HCT116 (cell line): ENCODE results near the gene ZNF691. TPM values are rescaled to one million over a fixed set of nuclear protein-coding genes. Genes with fewer than 3 reads are reported as not detected.

Experiments
- ATAC-seq: fragments of 200-7000 bp; cut with Tn5 transposase; 2 replicates; pipeline ENCODE4 v1.9.1; 2020; ENCODE audit warnings: mild to moderate bottlenecking, moderate library complexity
- BruUV-seq: library from RNA; stranded (reverse); fragments of 400-500 nt; replicated peaks from 2 replicates; lab custom pipeline; 2021; lab: Mats Ljungman, UMichigan
- CTCF ChIA-PET: fragments of 300-600 bp; sonication (Branson Sonifier 250); formaldehyde crosslinking; loops from one replicate; lab custom pipeline; 2021; ENCODE audit warnings: antibody characterized with exemption; lab: Charles Lee
- POLR2A ChIA-PET: fragments of 300-600, 350-600 bp; sonication (Branson Sonifier 250); formaldehyde crosslinking; loops from one replicate; lab custom pipeline; 2021; ENCODE audit warnings: antibody characterized with exemption; lab: Charles Lee
- RAD21 ChIA-PET, 2 experiments: fragments of 300-600 bp; sonication (Branson Sonifier 250); formaldehyde crosslinking; loops; one replicate each; lab custom pipeline; 2023; ENCODE audit warnings: low total read pairs in 2 of 2; ENCODE audit not compliant: uncharacterized antibody in 2 of 2, unreplicated experiment in 2 of 2, low non-redundant PET in 1 of 2; lab: Charles Lee
- DNase-seq: peaks from one replicate; pipeline ENCODE4 v3.0.0-alpha.2; 2010; ENCODE audit warnings: low read depth, low spot score
- H2AFZ ChIP-seq: fragments of 200-600 bp; shearing (Covaris generic), sonication (generic); 2 replicates; pipeline ENCODE4 v1.6.1; 2017; ENCODE audit warnings: low read depth, mixed run types, mixed read lengths, antibody characterized with exemption, low read length; ENCODE audit not compliant: poor library complexity, severe bottlenecking
- H3K27ac ChIP-seq: 2 replicates; pipeline ENCODE4 v1.5.1; 2012; ENCODE audit warnings: low read depth, low read length
- H3K27me3 ChIP-seq: fragments of 200-600 bp; sonication (generic); 2 replicates; pipeline ENCODE4 v1.6.1; 2016; ENCODE audit warnings: mixed run types, low read length, mixed read lengths; ENCODE audit not compliant: insufficient read depth
- H3K36me3 ChIP-seq, 2 experiments: fragments of 200-500 bp in 1 of 2; fragments of 200-600 bp in 1 of 2; sonication (Bioruptor generic) in 1 of 2; sonication (generic) in 1 of 2; 2 replicates each; pipeline versions ENCODE4 v1.5.1 to v1.6.1; 2014 to 2016; ENCODE audit warnings: low read length in 2 of 2, inconsistent platforms in 1 of 2, mixed read lengths in 1 of 2, mixed run types in 1 of 2; ENCODE audit not compliant: insufficient read depth in 2 of 2, control insufficient read depth in 1 of 2
- H3K4me1 ChIP-seq, 2 experiments: fragments of 200-600 bp in 1 of 2; sonication (generic) in 1 of 2; 2 replicates each; pipeline versions ENCODE4 v1.5.1 to v1.6.1; 2012 to 2017; ENCODE audit warnings: low read length in 2 of 2, inconsistent platforms in 1 of 2, mild to moderate bottlenecking in 1 of 2, mixed read lengths in 1 of 2, mixed run types in 1 of 2, moderate library complexity in 1 of 2; ENCODE audit not compliant: insufficient read depth in 2 of 2, control insufficient read depth in 1 of 2
- H3K4me2 ChIP-seq: fragments of 200-600 bp; sonication (generic); 2 replicates; pipeline ENCODE4 v1.6.1; 2017; ENCODE audit warnings: mixed run types, low read length, mixed read lengths
- H3K4me3 ChIP-seq, 2 experiments: fragments of 200-600 bp in 1 of 2; sonication (generic) in 1 of 2; replicated peaks in 1 of 2; 2 replicates each; pipeline ENCODE4 v1.5.1; 2011 to 2016; ENCODE audit warnings: low read length in 2 of 2, control low read depth in 1 of 2, low read depth in 1 of 2, mild to moderate bottlenecking in 1 of 2, mixed read lengths in 1 of 2, mixed run types in 1 of 2
- H3K79me2 ChIP-seq: fragments of 200-600 bp; sonication (generic); 2 replicates; pipeline ENCODE4 v1.6.1; 2017; ENCODE audit warnings: mild to moderate bottlenecking, mixed run types, low read length, moderate library complexity, mixed read lengths; ENCODE audit not compliant: insufficient read depth
- H3K9ac ChIP-seq: fragments of 200-600 bp; sonication (generic); 2 replicates; pipeline ENCODE4 v1.6.1; 2016; ENCODE audit warnings: low read length, mixed read lengths
- H3K9me2 ChIP-seq: fragments of 200-600 bp; sonication (generic), shearing (Covaris generic); 2 replicates; pipeline ENCODE4 v1.6.1; 2017; ENCODE audit warnings: mixed run types, mild to moderate bottlenecking, moderate library complexity; ENCODE audit not compliant: insufficient read depth
- H3K9me3 ChIP-seq, 2 experiments: fragments of 200-500 bp in 1 of 2; fragments of 200-600 bp in 1 of 2; sonication (Bioruptor generic) in 1 of 2; sonication (generic) in 1 of 2; 2 replicates each; pipeline ENCODE4 v1.6.1; 2014 to 2017; ENCODE audit warnings: low read length in 2 of 2, mixed read lengths in 2 of 2, inconsistent platforms in 1 of 2, low read depth in 1 of 2, mild to moderate bottlenecking in 1 of 2, mixed run types in 1 of 2, moderate library complexity in 1 of 2; ENCODE audit not compliant: control insufficient read depth in 1 of 2, insufficient read depth in 1 of 2
- H4K20me1 ChIP-seq: fragments of 200-600 bp; sonication (generic), shearing (Covaris generic); 2 replicates; pipeline ENCODE4 v1.6.1; 2017; ENCODE audit warnings: mixed run types, mild to moderate bottlenecking, moderate library complexity; ENCODE audit not compliant: insufficient read depth
- ATF3 ChIP-seq: IDR thresholded peaks from 2 replicates; pipeline ENCODE4 v1.6.1; 2012
- CBX3 ChIP-seq: IDR thresholded peaks from 2 replicates; pipeline ENCODE4 v1.6.1; 2012; ENCODE audit warnings: low read depth
- CTCF ChIP-seq, 3 experiments: fragments of 200-600 bp in 1 of 3; sonication (generic) in 1 of 3; IDR thresholded peaks in 2 of 3; conservative IDR thresholded peaks in 1 of 3; 2 replicates each; pipeline ENCODE4 v1.5.1; 2012 to 2017; ENCODE audit warnings: low read depth in 2 of 3, low read length in 2 of 3, antibody characterized with exemption in 1 of 3, borderline replicate concordance in 1 of 3, control low read depth in 1 of 3, mild to moderate bottlenecking in 1 of 3, mixed read lengths in 1 of 3, mixed run types in 1 of 3, moderate library complexity in 1 of 3; ENCODE audit not compliant: insufficient read depth in 1 of 3
- EGR1 ChIP-seq: IDR thresholded peaks from 2 replicates; pipeline ENCODE4 v1.6.1; 2012; ENCODE audit warnings: low read depth
- EZH2phosphoT487 ChIP-seq: fragments of 200-600 bp; IDR thresholded peaks from 2 replicates; pipeline ENCODE4 v1.6.1; 2018; ENCODE audit warnings: antibody characterized with exemption, borderline replicate concordance
- FOSL1 ChIP-seq: IDR thresholded peaks from 2 replicates; pipeline ENCODE4 v1.6.1; 2012; ENCODE audit warnings: low read depth
- MAX ChIP-seq: IDR thresholded peaks from 2 replicates; pipeline ENCODE4 v1.6.1; 2012
- POLR2A ChIP-seq: IDR thresholded peaks from 2 replicates; pipeline ENCODE4 v1.7.0; 2011; ENCODE audit warnings: borderline replicate concordance; ENCODE audit not compliant: insufficient read depth, insufficient read length; ENCODE audit errors: extremely low read depth
- POLR2AphosphoS5 ChIP-seq: IDR thresholded peaks from 2 replicates; pipeline ENCODE4 v1.6.1; 2011; ENCODE audit warnings: mild to moderate bottlenecking, low read depth, low read length, moderate library complexity
- RAD21 ChIP-seq: IDR thresholded peaks from 2 replicates; pipeline ENCODE4 v1.6.1; 2012; ENCODE audit warnings: low read depth, mild to moderate bottlenecking
- REST ChIP-seq: IDR thresholded peaks from 2 replicates; pipeline ENCODE4 v1.6.1; 2012; ENCODE audit warnings: low read depth
- SIN3A ChIP-seq: IDR thresholded peaks from 2 replicates; pipeline ENCODE4 v1.6.1; 2012; ENCODE audit warnings: low read depth
- TCF7L2 ChIP-seq: IDR thresholded peaks from 2 replicates; pipeline ENCODE4 v1.7.0; 2011; ENCODE audit warnings: borderline replicate concordance, inconsistent platforms; ENCODE audit not compliant: insufficient read depth, insufficient read length; ENCODE audit errors: extremely low read depth
- ZFX ChIP-seq: fragments of 450-650 bp; IDR thresholded peaks from 2 replicates; pipeline ENCODE4 v1.6.1; 2017
- ZNF274 ChIP-seq: fragments of 200-500 bp; sonication (Bioruptor generic); IDR thresholded peaks from 2 replicates; pipeline ENCODE4 v1.6.1; 2014; ENCODE audit warnings: mild to moderate bottlenecking, low read depth, low read length, inconsistent platforms
- intact Hi-C: fragments of 100-400 bp; cut with micrococcal nuclease; formaldehyde crosslinking; loops from 2 replicates; pipeline ENCODE4 v1.10.0; 2022
- total RNA-seq: library from RNA; stranded (reverse); gene quantifications from one replicate; pipeline ENCODE4 v1.2.1, GENCODE V29; 2021; ENCODE audit not compliant: unreplicated experiment

Gene ZNF691
- total RNA-seq, 1 experiment from 2014 or later = 11.1 TPM

- ChIA-PET CTCF (interaction anchor here (1.3 kb wide), 1 partner anchor 8 kb away, joined by 7 read pairs; the partner anchor contains the start of gene ZNF691), RAD21 (no interaction called here), POLR2A (no interaction called here)
- H3K27me3 ChIP-seq = no peaks in the 10 kb centered on the region
- no peaks in the 10 kb centered on the region for H3K9me3 ChIP-seq
- no peak for ATAC-seq
- H3K4me2 ChIP-seq = no peak overlapping the region
- intact Hi-C loops = no loop called here
- no peaks in the 10 kb centered on the region for H3K4me1 ChIP-seq
- H3K36me3 ChIP-seq = no peaks in the 10 kb centered on the region
- H3K9ac ChIP-seq = no peak overlapping the region
- no peak for DNase-seq
- H2AFZ ChIP-seq = no peak overlapping the region
- no peak overlapping the region for H3K27ac ChIP-seq
- no peaks in the 10 kb centered on the region for H3K9me2 ChIP-seq
- H4K20me1 ChIP-seq = no peaks in the 10 kb centered on the region
- TF ChIP-seq SIN3A (no peak), REST (no peak), TCF7L2 (no peak), EGR1 (no peak), ZNF274 (no peak), ATF3 (no peak), EZH2phosphoT487 (no peak), ZFX (no peak), CBX3 (no peak), FOSL1 (no peak), RAD21 (no peak), CTCF (IDR thresholded peaks at IDR 0.05 in 2 of 3, conservative IDR thresholded peaks at IDR 0.05 in 1 of 3; ENCODE audit: borderline replicate concordance in 1 of 3, insufficient read depth in 1 of 3, low read depth in 2 of 3, low read length in 2 of 3) (no peak), POLR2AphosphoS5 (no peak), POLR2A (no peak), MAX (no peak)
- BruUV-seq = no TSS peak
- no peaks in the 10 kb centered on the region for H3K79me2 ChIP-seq
- no peak overlapping the region for H3K4me3 ChIP-seq
Measured at GRCh38 chr1:42838482-42839190, 7.8 kb upstream of the ZNF691 start.
